ENCODE results near the gene KCNK4.

Gene KCNK4

GRCh38 chr11:64331569-64332371 lies 40.7 kb downstream of the KCNK4 start:
- DNase-seq: peak; percentile 59

DNA sequence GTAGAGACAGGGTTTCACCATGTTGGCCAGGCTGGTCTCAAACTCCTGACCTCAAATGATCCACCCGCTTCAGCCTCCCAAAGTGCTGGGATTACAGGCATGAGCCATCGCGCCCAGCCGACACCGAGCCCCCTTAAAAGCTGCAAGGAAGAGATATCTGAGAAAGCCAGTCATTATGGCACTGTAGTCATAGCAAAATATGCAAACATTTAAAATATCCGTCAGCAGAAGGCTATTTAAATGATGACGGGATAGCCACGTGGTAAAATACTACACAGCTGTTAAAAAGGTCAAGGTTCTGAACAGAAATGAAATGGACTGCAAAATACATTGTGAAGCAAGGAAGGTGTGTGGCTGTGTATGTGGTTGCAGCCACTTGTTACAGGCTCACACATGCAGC lies 42.5 kb downstream of the KCNK4 start:
- no peak for DNase-seq

DNA sequence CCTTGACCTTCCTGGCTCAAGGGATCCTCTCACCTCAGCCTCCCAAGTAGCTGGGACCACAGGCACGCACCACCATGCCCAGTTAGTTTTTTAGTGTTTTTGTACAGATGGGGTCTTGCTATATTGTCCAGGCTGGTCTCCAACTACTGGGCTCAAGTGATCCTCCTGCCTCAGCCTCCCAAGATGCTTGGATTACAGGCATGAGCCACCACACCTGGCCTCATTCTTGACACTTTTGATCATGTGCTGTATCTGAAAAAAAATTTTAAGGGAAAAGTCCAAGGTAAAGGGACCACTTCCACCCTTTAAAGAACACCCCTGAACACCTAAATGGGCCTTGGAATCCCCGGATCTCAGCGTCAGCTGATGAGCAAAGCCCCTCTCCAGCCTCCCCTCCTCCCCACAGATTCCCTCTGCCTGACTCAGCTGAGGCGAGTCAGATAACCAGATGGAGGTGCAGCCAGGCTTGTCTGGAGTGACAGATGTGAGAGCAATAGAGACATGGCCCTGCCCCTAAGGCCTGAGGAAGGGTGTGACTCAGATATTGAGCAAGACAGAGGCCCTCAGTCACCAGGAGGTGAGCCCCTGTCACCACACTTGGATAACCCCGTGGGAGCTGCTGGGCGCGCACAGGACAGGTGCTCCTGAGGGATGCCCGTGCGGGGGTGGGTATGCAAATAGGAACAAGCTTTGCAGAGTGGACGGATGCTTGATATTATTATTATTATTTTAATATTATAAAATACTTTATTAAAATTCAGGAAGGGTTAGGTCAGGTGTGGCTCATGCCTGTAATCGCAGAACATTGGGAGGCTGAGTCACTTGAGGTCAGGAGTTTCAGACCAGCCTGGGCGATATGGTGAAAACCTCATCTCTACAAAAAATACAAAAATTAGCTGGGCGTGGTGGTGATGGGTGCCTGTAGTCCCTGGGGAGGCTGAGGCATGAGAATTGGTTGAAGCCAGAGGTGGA lies 43.9 kb downstream of the KCNK4 start:
- DNase-seq: no peak

DNA sequence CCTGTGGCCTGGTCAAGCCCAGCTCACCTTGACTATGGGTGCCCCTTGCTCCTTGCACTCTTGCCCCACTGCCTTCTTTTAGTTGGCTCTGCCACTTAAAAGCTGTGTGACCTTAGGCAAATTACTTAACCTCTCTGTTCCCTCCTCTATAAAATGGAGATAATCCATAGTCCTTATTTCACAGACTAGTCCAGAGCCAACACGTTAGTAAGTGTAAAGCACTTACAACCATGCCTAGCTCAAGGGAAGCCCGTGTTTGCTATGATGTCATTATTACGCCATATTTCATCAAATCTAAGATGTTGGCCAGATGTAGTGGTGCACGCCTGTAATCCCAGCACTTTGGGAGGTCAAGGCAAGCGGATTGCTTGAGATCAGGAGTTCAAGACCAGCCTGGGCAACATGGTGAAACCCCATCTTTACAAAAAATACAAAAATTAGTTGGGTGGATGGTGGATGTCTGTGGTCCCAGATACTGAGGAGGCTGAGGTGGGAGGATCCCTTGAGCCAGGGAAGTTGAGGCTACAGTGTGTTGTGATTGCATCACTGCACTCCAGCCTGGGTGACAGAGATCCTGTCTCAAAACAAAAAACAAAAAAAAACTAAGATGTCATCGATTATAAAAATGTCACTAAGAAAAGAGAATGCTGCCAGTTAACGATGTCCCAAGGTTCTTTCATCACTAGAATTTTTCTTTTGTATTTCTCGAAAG lies 46.6 kb downstream of the KCNK4 start:
- DNase-seq: no peak

GRCh38 chr11:64338716-64339115 lies 47.6 kb downstream of the KCNK4 start:
- DNase-seq: no peak

DNA sequence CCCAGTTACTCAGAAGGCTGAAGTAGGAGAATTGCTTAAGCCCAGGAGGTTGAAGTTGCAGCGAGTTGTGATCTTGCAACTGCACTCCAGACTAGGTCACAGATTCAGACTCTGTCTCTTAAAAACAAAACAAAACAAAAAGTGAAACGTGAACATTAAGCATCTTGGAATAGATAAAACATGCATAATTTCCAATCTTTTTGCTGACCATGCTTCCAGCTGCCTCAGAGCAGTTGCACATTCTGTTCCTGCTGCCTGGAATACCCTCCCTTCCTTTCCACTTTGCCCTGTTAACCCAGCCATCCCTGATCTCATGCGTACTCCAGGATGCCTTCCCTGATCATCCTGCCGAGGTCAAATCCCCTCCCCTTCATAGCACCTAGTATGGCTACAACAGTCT lies 48.2 kb downstream of the KCNK4 start:
- no peak for DNase-seq

DNA sequence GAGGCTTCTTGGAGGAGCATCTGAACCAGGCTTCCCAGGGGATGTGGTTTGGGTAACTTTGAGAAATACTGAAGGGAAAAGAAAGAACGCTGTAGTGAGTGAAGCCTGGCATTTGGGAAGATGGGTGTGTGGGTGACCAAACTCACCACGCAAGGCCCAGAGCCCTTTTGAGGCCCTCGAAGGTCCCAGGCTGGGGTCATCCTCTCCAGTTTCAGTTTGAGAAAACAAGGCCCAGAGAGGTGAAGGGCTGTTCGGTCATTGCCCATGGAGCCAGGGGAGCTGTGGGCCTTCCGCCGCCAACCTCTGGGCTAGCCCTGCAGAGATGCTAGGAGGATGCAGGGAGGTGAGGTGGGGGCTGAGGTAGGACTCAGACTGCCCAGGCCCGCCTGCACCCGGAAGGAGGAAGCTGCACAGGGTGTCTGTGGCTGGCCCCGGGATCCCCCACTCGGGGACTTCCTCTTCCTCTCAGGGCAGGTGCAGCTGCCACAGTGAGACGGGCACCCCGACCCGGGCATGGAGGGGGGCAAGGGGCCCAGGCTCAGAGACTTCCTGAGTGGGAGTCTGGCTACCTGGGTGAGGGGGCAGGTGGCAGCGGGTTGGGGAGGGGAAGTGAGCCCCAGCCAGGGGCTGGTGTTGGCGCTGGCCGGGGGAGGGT lies 48.8 kb downstream of the KCNK4 start, which contains the start of gene CCDC88B:
CCDC88B (plus strand) TSS at position 451 of the 655 bp plus-strand sequence; CDS start at position 514, 63 bp downstream.
- DNase-seq: peak; percentile 82

GRCh38 chr11:64340671-64341335 lies 49.7 kb downstream of the KCNK4 start:
- DNase-seq: peak; percentile 73

GRCh38 chr11:64341429-64341828 lies 50.3 kb downstream of the KCNK4 start:
- no peak for DNase-seq

GRCh38 chr11:64341851-64342791 lies 51.0 kb downstream of the KCNK4 start:
- peak; percentile 90 for DNase-seq

- no peak for DNase-seq
These were observed 52.0 kb downstream of the KCNK4 start for GRCh38 chr11:64342869-64343745.

DNA sequence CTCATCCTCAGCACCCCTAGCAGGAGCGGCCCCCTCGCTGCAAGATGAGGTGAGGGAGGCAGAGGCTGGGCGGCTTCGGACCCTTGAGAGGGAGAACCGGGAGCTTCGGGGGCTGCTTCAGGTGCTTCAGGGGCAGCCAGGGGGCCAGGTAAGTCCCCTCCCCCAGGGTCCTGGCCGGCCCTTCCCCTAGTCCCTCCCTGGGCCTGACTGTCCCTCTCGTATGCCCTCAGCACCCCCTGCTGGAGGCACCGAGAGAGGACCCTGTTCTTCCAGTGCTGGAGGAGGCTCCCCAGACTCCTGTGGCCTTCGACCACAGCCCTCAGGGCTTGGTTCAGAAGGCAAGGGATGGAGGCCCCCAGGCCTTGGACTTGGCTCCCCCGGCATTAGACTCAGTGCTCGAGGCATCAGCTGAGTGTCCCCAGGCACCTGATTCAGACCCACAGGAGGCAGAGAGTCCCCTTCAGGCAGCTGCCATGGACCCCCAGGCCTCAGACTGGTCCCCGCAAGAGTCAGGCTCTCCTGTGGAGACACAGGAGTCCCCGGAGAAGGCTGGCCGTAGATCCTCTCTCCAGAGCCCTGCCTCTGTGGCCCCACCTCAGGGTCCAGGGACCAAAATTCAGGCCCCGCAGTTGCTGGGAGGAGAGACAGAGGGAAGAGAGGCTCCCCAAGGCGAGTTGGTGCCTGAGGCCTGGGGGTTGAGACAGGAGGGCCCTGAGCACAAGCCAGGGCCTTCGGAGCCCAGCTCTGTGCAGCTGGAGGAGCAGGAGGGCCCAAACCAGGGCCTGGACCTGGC lies 52.9 kb downstream of the KCNK4 start:
- no peak for DNase-seq

GRCh38 chr11:64344787-64345186 lies 53.7 kb downstream of the KCNK4 start:
- DNase-seq: no peak

DNA sequence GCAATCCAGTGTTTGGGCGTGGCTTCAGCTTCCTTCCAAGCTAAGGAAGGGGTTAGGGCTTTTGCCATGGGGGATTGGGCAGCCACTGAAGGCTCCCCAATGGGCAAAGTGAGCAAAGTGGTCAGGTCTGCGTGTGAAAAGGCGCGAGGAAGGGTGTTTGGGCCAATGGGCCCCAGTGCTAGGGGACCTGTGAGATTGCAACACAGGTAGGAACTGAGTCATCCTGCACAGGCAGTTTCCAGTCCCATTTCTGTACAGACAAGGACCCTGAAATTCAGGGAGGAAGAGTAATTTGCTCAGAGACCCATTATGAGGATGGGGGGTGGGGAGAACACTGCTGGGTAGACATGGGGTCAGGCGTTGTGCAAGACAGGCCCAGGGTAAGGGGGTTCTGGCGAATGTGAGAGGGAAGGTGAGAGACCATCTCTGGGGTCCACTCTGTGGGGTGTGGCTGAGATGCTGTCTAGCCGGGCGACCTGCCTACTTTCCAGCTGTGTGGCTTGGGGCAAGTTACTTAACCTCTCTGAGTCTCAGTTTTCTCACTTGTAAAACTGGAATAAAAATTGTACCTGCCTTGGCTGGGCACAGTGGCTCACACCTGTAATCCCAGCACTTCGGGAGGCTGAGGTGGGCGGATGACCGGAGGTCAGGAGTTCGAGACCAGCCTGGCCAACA lies 56.2 kb downstream of the KCNK4 start:
- no peak for DNase-seq

DNA sequence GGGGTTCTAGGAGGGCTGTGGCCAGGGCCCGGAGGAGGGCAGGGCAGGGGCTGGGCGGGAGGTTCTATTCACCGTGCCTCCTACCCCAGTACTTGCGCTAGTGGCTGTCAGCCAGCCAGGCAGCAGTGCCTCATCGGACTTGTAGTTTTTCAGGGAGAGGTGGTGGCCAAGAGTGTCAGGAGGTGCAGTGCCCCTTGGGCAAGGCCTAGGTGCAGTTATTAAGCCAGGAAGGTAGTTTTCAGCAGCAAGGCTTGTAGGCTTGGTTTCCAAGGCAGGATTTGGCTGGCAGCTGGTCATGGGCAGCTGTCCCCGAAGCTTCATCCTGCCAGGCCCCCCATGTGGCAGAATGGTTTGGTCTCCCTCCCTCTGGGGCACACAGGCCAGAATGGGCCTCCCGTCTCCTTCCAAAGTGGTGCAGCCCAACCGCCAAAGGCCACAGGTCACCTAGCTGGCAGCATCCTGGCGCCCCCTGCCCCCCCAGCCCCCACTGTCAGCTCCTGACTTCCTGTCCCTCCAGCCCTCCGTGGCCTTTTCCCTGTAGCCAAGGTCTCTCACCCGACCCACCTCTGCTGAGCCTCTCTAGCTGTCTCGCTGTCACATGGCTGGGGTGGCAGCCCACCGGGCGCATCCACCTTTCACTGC lies 57.4 kb downstream of the KCNK4 start:
- DNase-seq: no peak

DNA sequence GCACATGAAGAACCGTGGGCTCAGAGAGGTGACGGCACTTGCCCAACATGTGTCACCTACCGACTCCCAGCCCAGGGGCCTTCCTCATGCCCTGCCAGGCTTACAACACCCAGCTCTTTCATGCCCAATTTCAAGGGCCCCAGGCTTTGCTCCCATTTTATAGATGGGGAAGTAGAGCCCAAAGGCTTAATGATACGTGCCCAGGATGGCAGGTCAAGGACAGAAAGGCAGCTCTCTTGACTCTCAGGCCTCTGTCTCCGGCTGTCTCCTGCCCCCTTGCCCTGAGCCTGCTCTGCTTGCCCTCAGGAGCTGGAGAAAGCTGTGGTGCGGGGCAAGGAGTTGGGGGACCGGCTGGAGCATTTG lies 57.9 kb downstream of the KCNK4 start:
- DNase-seq: no peak

DNA sequence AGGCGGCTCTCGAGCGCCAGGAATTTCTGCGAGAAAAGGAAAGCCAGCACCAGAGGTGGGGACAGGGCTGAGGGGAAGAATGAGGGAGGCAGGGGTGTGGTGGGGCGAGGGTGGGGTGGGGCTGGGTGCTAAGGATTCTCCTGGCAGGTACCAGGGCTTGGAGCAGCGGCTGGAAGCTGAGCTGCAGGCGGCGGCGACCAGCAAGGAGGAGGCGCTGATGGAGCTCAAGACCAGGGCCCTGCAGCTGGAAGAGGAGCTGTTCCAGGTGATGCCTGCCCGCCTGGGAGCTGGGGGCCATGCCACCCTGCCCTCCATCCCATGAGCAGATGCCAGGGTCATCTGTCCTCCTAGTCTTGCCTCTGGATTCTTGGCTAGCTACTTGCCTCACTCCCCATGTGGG lies 58.3 kb downstream of the KCNK4 start:
- DNase-seq: no peak

Data from activated naive CD4-positive, alpha-beta T cell treated with anti-CD3 and anti-CD28 coated beads, Interleukin-2, amount 50 U/mL, for 16 hours (primary cell).